ENCODE measurements around the gene IFIT1. TPM values are rescaled to one million over a fixed set of nuclear protein-coding genes. Genes with fewer than 3 reads are reported as not detected.
"Not testable (repeated sequence)": the region's sequence is repeated elsewhere in the genome, so short reads cannot be mapped to it uniquely, and the experiment has no call there.

The IFIT1 gene
- total RNA-seq, 4 donors from 2014 or later = 1.1 to 18.5 (median 9.4) TPM

DNA sequence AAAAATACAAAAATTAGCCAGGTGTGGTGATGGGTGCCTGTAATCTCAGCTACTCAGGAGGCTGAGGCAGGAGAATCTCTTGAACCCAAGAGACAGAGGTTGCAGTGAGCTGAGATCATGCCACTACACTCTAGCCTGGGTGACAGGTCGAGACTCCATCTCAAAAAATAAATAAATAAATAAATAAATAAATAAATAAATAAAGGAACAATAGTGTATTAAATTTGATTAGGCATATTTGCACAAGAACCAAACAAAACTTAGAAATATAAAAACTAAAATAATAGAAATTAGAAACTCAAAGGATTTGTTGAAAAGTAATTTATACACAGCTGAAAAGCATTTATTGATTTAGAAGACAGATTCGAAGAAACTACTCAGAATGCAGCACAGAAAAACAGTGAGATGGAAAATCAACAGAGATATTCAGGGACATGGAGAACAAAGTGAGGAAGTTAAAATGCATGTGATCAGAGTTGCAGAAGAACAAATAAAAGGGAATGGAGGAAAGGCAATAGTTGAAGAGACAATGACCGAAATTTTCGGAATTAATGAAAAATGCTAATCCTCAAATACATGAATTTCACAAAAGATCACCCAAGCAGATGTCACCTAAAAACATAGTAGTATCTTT, 46.9 kb upstream of the IFIT1 start:
- intact Hi-C loops (cut with DNase I; ENCODE audit: low total_unique reads) = no loop called here
- no peak for TF ChIP-seq EP300 (IDR thresholded peaks at IDR 0.05; ENCODE audit: low read depth)
- no peaks in the 10 kb centered on the region for H3K36me3 ChIP-seq
- H3K4me1 ChIP-seq = peaks cover 0 to 21% (median 8%) of the 10 kb centered on the region in 4 donors
- no peak overlapping the region for H3K27ac ChIP-seq
- 92 to 95% methylated on average over 4 of the region's 4 CpGs for WGBS, 2 donors (ENCODE audit: low coverage in 1 of 2)
- no peak for DNase-seq
- H3K9me3 ChIP-seq = no peaks in the 10 kb centered on the region
- in situ Hi-C loops (cut with MboI; ENCODE audit: low pct_ligation_motif_present in 1 of 4, low pct_unique_long_range_greater_than_20kb in 1 of 4, low sequenced_read_pairs in 3 of 4) = no loop called here
- H3K27me3 ChIP-seq = no peaks in the 10 kb centered on the region
- no peak overlapping the region for H3K4me3 ChIP-seq

DNA sequence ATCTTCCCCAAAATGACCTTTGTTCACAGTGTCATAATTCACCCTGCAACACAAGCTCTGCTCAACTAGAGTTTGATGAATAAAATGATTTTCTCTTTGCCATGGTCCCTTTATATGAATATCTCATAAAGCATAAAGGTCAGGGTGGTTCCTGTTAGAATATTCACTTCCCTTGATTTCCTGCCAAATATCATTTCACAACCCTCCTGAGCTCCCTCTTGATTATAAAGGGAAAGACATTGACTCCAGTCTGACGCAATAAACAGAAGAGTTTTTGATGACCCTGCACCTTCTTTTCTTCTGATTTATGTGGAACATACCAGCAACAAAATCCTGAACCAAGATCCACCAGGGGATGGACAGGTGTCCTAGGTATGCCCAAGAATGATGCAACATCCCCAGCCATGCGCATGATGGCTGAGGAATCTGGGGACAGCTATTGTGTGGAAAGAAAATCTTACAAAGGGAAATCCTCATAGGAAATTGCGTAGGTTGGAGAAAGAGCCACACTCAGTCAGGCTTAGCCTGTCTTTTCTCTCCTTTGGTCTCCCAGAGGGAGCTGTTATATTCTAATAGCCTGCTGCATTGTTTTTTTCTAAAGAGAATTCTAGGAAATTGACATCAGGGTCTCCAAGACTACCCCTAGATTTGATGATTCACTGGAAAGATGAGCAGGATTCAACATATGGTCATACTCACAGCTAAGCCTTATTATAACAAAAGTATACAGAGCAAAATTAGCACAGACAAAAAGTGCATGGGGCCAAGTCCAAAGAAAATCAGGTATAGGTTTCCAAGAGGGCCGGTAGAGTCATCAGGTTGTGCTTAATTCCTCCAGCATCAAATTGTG, 45.8 kb upstream of the IFIT1 start:
- Histone ChIP-seq H3K27me3 (no peaks in the 10 kb centered on the region), H3K27ac (peak overlapping the region in 3 of 4 donors; percentile 3 to 19 (median 6)), H3K36me3 (no peaks in the 10 kb centered on the region), H3K4me1 (peaks cover 8 to 32% (median 19%) of the 10 kb centered on the region in 4 donors), H3K4me3 (no peak overlapping the region), H3K9me3 (no peaks in the 10 kb centered on the region)
- intact Hi-C loops (cut with DNase I; ENCODE audit: low total_unique reads) = loop anchor here (2.0 kb wide), 1 partner anchor 66 kb away; no protein-coding TSS in a partner anchor
- TF ChIP-seq POLR2A (IDR thresholded peaks at IDR 0.05) (no peak), POLR2AphosphoS5 (IDR thresholded peaks at IDR 0.05) (peak in 1 of 3 donors; percentile 15)
- in situ Hi-C loops (cut with MboI; ENCODE audit: low pct_ligation_motif_present in 1 of 4, low pct_unique_long_range_greater_than_20kb in 1 of 4, low sequenced_read_pairs in 3 of 4) = no loop called here
- no peak for DNase-seq
- 62 to 75% methylated on average over 3 to 4 of the region's 4 CpGs for WGBS, 2 donors (ENCODE audit: low coverage in 1 of 2)

DNA sequence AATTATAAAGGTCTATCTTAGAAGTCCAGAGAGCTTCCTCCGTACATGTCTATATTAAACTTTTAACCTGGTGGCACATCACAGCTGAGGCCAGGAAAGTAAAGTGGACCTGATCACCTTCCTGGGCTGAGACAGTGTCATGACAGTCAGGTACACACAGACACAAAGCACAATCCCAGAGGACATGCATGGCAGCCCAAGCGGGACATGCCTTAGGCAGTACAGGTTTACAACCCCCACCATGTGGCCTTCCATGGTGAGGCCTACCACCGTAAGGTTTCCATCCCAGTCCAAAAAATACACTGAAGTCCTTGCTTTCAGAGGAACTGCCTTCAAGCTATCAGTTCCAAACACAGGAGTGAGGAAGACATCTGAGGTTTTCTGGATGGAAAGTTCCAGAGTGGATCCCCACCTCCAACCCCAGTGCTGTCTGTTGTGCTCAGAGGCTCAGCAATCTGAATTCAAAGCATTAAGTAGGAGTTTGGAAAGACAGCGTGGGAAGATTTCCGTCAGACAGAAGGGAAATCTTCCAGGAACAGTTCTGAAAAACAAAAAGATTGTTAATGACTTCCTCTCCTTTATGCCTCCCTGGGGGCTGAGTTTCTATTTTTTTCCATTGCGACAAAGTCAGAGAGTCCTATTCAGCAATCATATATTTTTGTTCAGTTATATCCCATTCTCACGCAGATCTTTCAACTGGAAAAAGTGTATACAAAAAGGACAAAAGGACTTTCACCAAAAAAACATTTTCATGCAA, 44.5 kb upstream of the IFIT1 start:
- TF ChIP-seq POLR2A (IDR thresholded peaks at IDR 0.05) (no peak), POLR2AphosphoS5 (IDR thresholded peaks at IDR 0.05) (no peak), EP300 (IDR thresholded peaks at IDR 0.05; ENCODE audit: low read depth) (no peak)
- Histone ChIP-seq H3K27ac (peak overlapping the region in 2 of 4 donors; percentile 14 to 19), H3K36me3 (no peaks in the 10 kb centered on the region), H3K27me3 (no peaks in the 10 kb centered on the region), H3K9me3 (no peaks in the 10 kb centered on the region), H3K4me1 (peaks cover 14 to 41% (median 27%) of the 10 kb centered on the region in 4 donors), H3K4me3 (no peak overlapping the region)
- intact Hi-C loops (cut with DNase I; ENCODE audit: low total_unique reads) (loop anchor here (2.0 kb wide), 1 partner anchor 65 kb away; no protein-coding TSS in a partner anchor), in situ Hi-C loops (cut with MboI; ENCODE audit: low pct_ligation_motif_present in 1 of 4, low pct_unique_long_range_greater_than_20kb in 1 of 4, low sequenced_read_pairs in 3 of 4) (no loop called here)
- WGBS, 2 donors (ENCODE audit: low coverage in 1 of 2) = 79 to 82% methylated on average over 4 to 7 of the region's 7 CpGs
- no peak for DNase-seq

DNA sequence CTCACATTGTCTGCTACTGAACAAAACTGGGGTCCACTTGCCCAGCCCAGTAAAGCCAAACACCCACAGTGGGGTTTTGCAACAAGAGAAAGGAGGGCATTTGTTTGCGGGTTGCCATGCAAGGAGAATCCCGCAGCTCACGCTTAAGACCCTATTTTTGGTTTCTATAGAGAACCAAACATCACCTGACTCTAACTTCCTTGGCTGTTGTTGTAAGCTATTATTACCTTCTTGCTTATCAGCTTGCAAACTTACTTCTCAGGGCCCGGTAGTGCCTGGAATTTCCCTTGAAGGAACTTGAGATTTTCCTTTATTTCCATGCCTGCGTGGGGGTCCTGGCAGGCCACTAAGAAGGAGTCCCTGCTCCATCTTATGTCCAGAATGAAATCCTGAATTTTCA, 43.9 kb upstream of the IFIT1 start:
- Histone ChIP-seq H3K4me3 (no peak overlapping the region), H3K27me3 (no peaks in the 10 kb centered on the region), H3K36me3 (no peaks in the 10 kb centered on the region), H3K4me1 (peaks cover 14 to 41% (median 27%) of the 10 kb centered on the region in 4 donors), H3K27ac (no peak overlapping the region), H3K9me3 (no peaks in the 10 kb centered on the region)
- in situ Hi-C loops (cut with MboI; ENCODE audit: low pct_ligation_motif_present in 1 of 4, low pct_unique_long_range_greater_than_20kb in 1 of 4, low sequenced_read_pairs in 3 of 4) (no loop called here), intact Hi-C loops (cut with DNase I; ENCODE audit: low total_unique reads) (no loop called here)
- no peak for TF ChIP-seq EP300 (IDR thresholded peaks at IDR 0.05; ENCODE audit: low read depth)
- TF ChIP-seq, protein P1, sequence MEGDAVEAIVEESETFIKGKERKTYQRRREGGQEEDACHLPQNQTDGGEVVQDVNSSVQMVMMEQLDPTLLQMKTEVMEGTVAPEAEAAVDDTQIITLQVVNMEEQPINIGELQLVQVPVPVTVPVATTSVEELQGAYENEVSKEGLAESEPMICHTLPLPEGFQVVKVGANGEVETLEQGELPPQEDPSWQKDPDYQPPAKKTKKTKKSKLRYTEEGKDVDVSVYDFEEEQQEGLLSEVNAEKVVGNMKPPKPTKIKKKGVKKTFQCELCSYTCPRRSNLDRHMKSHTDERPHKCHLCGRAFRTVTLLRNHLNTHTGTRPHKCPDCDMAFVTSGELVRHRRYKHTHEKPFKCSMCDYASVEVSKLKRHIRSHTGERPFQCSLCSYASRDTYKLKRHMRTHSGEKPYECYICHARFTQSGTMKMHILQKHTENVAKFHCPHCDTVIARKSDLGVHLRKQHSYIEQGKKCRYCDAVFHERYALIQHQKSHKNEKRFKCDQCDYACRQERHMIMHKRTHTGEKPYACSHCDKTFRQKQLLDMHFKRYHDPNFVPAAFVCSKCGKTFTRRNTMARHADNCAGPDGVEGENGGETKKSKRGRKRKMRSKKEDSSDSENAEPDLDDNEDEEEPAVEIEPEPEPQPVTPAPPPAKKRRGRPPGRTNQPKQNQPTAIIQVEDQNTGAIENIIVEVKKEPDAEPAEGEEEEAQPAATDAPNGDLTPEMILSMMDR (IDR thresholded peaks at IDR 0.05) = no peak
- no peak for TF ChIP-seq POLR2AphosphoS5 (IDR thresholded peaks at IDR 0.05)
- TF ChIP-seq POLR2A (IDR thresholded peaks at IDR 0.05) = no peak
- DNase-seq = no peak
- WGBS, 2 donors (ENCODE audit: low coverage in 1 of 2) = 79 to 84% methylated on average over 3 to 5 of the region's 5 CpGs

DNA sequence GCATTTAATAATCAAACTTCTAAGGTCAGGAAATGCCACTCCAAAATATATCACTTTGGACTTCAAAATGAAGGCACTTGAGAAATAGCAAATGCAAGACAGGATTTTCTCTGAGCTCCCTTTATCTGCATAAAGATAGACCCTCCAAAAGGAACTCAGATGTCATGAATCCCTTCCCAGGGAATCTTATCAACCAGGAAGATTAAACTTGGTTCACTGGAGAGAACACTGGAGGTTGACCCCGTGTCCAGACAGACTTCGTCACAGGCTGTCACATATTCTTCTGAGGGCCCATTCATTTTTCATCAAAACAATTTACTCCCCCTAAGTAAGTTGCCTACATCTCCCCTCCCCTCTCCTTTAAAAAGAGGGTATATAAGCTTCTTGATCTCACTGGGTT, 43.4 kb upstream of the IFIT1 start:
- H3K4me1 ChIP-seq = peaks cover 14 to 41% (median 27%) of the 10 kb centered on the region in 4 donors
- in situ Hi-C loops (cut with MboI; ENCODE audit: low pct_ligation_motif_present in 1 of 4, low pct_unique_long_range_greater_than_20kb in 1 of 4, low sequenced_read_pairs in 3 of 4) (no loop called here), intact Hi-C loops (cut with DNase I; ENCODE audit: low total_unique reads) (no loop called here)
- DNase-seq = no peak
- no peak for TF ChIP-seq POLR2A (IDR thresholded peaks at IDR 0.05)
- TF ChIP-seq, protein P1 (IDR thresholded peaks at IDR 0.05) = no peak
- TF ChIP-seq EP300 (IDR thresholded peaks at IDR 0.05; ENCODE audit: low read depth) = no peak
- TF ChIP-seq POLR2AphosphoS5 (IDR thresholded peaks at IDR 0.05) = no peak
- no peaks in the 10 kb centered on the region for H3K36me3 ChIP-seq
- no peak overlapping the region for H3K27ac ChIP-seq
- H3K27me3 ChIP-seq = no peaks in the 10 kb centered on the region
- no peaks in the 10 kb centered on the region for H3K9me3 ChIP-seq
- H3K4me3 ChIP-seq = no peak overlapping the region
- WGBS, 2 donors (ENCODE audit: low coverage in 1 of 2) = 93 to 94% methylated on average over 2 of the region's 2 CpGs

DNA sequence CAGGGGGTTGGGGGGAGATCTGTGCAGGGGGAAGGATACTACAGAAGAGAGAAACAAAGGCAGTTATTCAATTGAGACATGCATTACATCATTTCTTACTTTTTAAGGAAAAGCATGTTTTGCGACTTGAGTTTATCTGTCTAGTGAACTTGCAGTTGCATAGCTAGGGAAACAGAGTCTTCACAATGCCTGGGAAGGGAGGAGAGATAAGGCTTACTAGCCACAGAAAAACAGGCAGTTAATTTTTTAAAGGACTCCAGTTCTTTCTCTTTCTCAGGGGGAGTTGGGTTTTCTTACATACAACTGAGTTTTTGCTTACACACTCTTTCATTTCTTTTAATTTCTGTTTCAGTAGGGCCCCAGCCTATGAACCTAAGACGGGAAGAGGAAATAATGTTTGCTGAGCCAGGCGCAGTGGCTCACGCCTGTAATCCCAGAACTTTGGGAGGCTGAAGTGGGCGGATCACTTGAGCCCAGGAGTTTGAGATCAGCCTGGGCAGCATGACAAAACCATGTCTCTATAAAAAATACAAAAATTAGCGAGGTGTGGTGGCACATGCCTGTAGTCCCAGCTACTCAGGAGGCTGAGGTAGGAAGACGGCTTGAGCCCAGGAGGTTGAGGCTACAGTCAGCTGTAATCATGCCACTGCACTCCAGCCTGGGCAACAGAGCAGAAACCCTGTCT, 41.6 kb upstream of the IFIT1 start:
- intact Hi-C loops (cut with DNase I; ENCODE audit: low total_unique reads); H3K36me3 ChIP-seq; H3K9me3 ChIP-seq; in situ Hi-C loops (cut with MboI; ENCODE audit: low pct_ligation_motif_present in 1 of 4, low pct_unique_long_range_greater_than_20kb in 1 of 4, low sequenced_read_pairs in 3 of 4); H3K27me3 ChIP-seq: not testable (repeated sequence)
- DNase-seq = peak; percentile 43
- Histone ChIP-seq H3K4me3 (peak overlapping the region in 1 of 4 donors; percentile 18), H3K27ac (peak overlapping the region; percentile 78 to 85 (median 82)), H3K4me1 (peaks cover 14 to 40% (median 27%) of the 10 kb centered on the region in 4 donors)
- 20 to 25% methylated on average over 6 to 7 of the region's 7 CpGs for WGBS, 2 donors (ENCODE audit: low coverage in 1 of 2)

Measured in transverse colon (tissue), 4 donors.